IMR-90 (cell line): ENCODE measurements around the gene SEMA3C. TPM values are rescaled to one million over a fixed set of nuclear protein-coding genes. Genes with fewer than 3 reads are reported as not detected.

Experiments
- ATAC-seq: fragments of 200-7000 bp; cut with Tn5 transposase; 2 replicates; pipeline ENCODE4 v1.9.1; 2020; ENCODE audit warnings: low read depth, mild to moderate bottlenecking, moderate library complexity
- BruUV-seq: library from RNA; stranded (reverse); fragments of 400-500 nt; replicated peaks from 2 replicates; lab custom pipeline; 2021; lab: Mats Ljungman, UMichigan
- CTCF ChIA-PET: fragments of 300-600 bp; formaldehyde crosslinking; extraction: SDS; loops from one replicate; lab custom pipeline; 2021; ENCODE audit warnings: antibody characterized with exemption; lab: Yijun Ruan, JAX
- POLR2A ChIA-PET: fragments of 300-600 bp; sonication (Branson Sonifier 250); formaldehyde crosslinking; loops from one replicate; lab custom pipeline; 2022; ENCODE audit warnings: antibody characterized with exemption; ENCODE audit not compliant: unreplicated experiment; lab: Charles Lee
- DNase-seq: peaks from one replicate; pipeline ENCODE4 v3.0.0; 2013
- H2AFZ ChIP-seq: replicated peaks from 2 replicates; pipeline ENCODE3; 2013; ENCODE audit warnings: low read length, mild to moderate bottlenecking; ENCODE audit not compliant: poor library complexity
- H2AK5ac ChIP-seq: 2 replicates; pipeline ENCODE4 v1.6.1; 2013; ENCODE audit warnings: low read depth, low read length, inconsistent platforms
- H2AK9ac ChIP-seq: replicated peaks from 2 replicates; pipeline ENCODE3; 2013; ENCODE audit warnings: mild to moderate bottlenecking, low read depth, low read length, moderate library complexity; ENCODE audit not compliant: poor library complexity
- H2BK120ac ChIP-seq: 2 replicates; pipeline ENCODE4 v1.6.1; 2013; ENCODE audit warnings: low read depth, low read length, inconsistent platforms
- H2BK15ac ChIP-seq: 3 replicates; pipeline ENCODE4 v1.6.1; 2013; ENCODE audit warnings: low read depth, low read length, inconsistent platforms
- H2BK20ac ChIP-seq: 2 replicates; pipeline ENCODE4 v1.6.1; 2013; ENCODE audit warnings: low read depth, mild to moderate bottlenecking, inconsistent platforms, low read length, moderate library complexity
- H2BK5ac ChIP-seq: 2 replicates; pipeline ENCODE4 v1.6.1; 2013; ENCODE audit warnings: mild to moderate bottlenecking, low read depth, low read length, inconsistent platforms; ENCODE audit not compliant: poor library complexity, severe bottlenecking
- H3K14ac ChIP-seq: replicated peaks from 2 replicates; pipeline ENCODE4 v1.6.1; 2013; ENCODE audit warnings: low read depth, low read length, inconsistent platforms
- H3K18ac ChIP-seq: 2 replicates; pipeline ENCODE4 v1.6.1; 2013; ENCODE audit warnings: low read depth, low read length, control low read depth
- H3K23ac ChIP-seq: 2 replicates; pipeline ENCODE4 v1.6.1; 2013; ENCODE audit warnings: low read depth, low read length, inconsistent platforms
- H3K27ac ChIP-seq: 2 replicates; pipeline ENCODE4 v1.5.1; 2013; ENCODE audit warnings: mild to moderate bottlenecking, control low read depth, low read length; ENCODE audit not compliant: insufficient read depth
- H3K27me3 ChIP-seq: 2 replicates; pipeline ENCODE4 v1.6.1; 2013; ENCODE audit warnings: low read length; ENCODE audit not compliant: control insufficient read depth, insufficient read depth
- H3K36me3 ChIP-seq: 2 replicates; pipeline ENCODE4 v1.6.1; 2013; ENCODE audit warnings: low read length, mixed read lengths; ENCODE audit not compliant: control insufficient read depth, insufficient read depth
- H3K4ac ChIP-seq: 2 replicates; pipeline ENCODE4 v1.6.1; 2013; ENCODE audit warnings: low read depth, low read length, inconsistent platforms
- H3K4me1 ChIP-seq: 2 replicates; pipeline ENCODE4 v1.6.1; 2013; ENCODE audit warnings: low read length, mixed read lengths; ENCODE audit not compliant: control insufficient read depth, insufficient read depth
- H3K4me2 ChIP-seq: 2 replicates; pipeline ENCODE4 v1.6.1; 2013; ENCODE audit warnings: low read depth, mild to moderate bottlenecking, control low read depth, low read length, moderate library complexity
- H3K4me3 ChIP-seq: 2 replicates; pipeline ENCODE4 v1.5.1; 2013; ENCODE audit warnings: low read depth, mild to moderate bottlenecking, control low read depth, low read length, moderate library complexity; ENCODE audit not compliant: insufficient read depth
- H3K56ac ChIP-seq: 2 replicates; pipeline ENCODE4 v1.6.1; 2013; ENCODE audit warnings: low read length, inconsistent platforms; ENCODE audit not compliant: insufficient read depth; ENCODE audit errors: extremely low read depth
- H3K79me1 ChIP-seq, 2 experiments: 2 replicates each; pipeline ENCODE4 v1.6.1; 2013; ENCODE audit warnings: low read length in 2 of 2, inconsistent platforms in 1 of 2, low read depth in 1 of 2
- H3K9ac ChIP-seq: 2 replicates; pipeline ENCODE4 v1.6.1; 2013; ENCODE audit warnings: low read depth, low read length, control low read depth
- H3K9me1 ChIP-seq: 2 replicates; pipeline ENCODE4 v1.6.1; 2013; ENCODE audit warnings: low read length, inconsistent platforms; ENCODE audit not compliant: insufficient read depth
- H3K9me3 ChIP-seq: 2 replicates; pipeline ENCODE4 v1.6.1; 2013; ENCODE audit warnings: low read length; ENCODE audit not compliant: control insufficient read depth, insufficient read depth
- H4K20me1 ChIP-seq: 2 replicates; pipeline ENCODE4 v1.6.1; 2013; ENCODE audit warnings: low read length, inconsistent platforms; ENCODE audit not compliant: insufficient read depth
- H4K5ac ChIP-seq: 2 replicates; pipeline ENCODE4 v1.6.1; 2013; ENCODE audit warnings: mild to moderate bottlenecking, low read depth, low read length, control low read depth
- H4K8ac ChIP-seq, 2 experiments: 2 replicates each; pipeline ENCODE4 v1.6.1; 2013; ENCODE audit warnings: low read depth in 2 of 2, low read length in 2 of 2, control low read depth in 1 of 2, inconsistent platforms in 1 of 2
- H4K91ac ChIP-seq: 2 replicates; pipeline ENCODE4 v1.6.1; 2013; ENCODE audit warnings: low read depth, low read length, inconsistent platforms; ENCODE audit not compliant: insufficient read depth
- BHLHE40 ChIP-seq: fragments of 150-350 bp; IDR thresholded peaks from 2 replicates; pipeline ENCODE4 v1.6.1; 2016; ENCODE audit warnings: mild to moderate bottlenecking, low read depth, low read length
- CEBPB ChIP-seq: IDR thresholded peaks from 2 replicates; pipeline ENCODE4 v1.6.1; 2012; ENCODE audit warnings: low read depth, low read length, improper control_type of control experiment
- CHD1 ChIP-seq: IDR thresholded peaks from 2 replicates; pipeline ENCODE4 v1.6.1; 2012; ENCODE audit warnings: low read depth, low read length, improper control_type of control experiment
- MAFK ChIP-seq: IDR thresholded peaks from 2 replicates; pipeline ENCODE4 v1.6.1; 2012; ENCODE audit warnings: low read depth, low read length, improper control_type of control experiment
- NFE2L2 ChIP-seq: fragments of 150-350 bp; IDR thresholded peaks from 2 replicates; pipeline ENCODE4 v1.6.1; 2016; ENCODE audit warnings: low read depth, mild to moderate bottlenecking, low read length
- POLR2A ChIP-seq: IDR thresholded peaks from 2 replicates; pipeline ENCODE4 v1.6.1; 2012; ENCODE audit warnings: mild to moderate bottlenecking, low read depth, low read length
- RAD21 ChIP-seq: IDR thresholded peaks from 2 replicates; pipeline ENCODE4 v1.6.1; 2012; ENCODE audit warnings: low read length, improper control_type of control experiment
- RCOR1 ChIP-seq: IDR thresholded peaks from 2 replicates; pipeline ENCODE4 v1.6.1; 2012; ENCODE audit warnings: mild to moderate bottlenecking, low read length, improper control_type of control experiment; ENCODE audit not compliant: insufficient replicate concordance
- RFX5 ChIP-seq: IDR thresholded peaks from 2 replicates; pipeline ENCODE4 v1.8.0; 2012; ENCODE audit warnings: low read depth, mild to moderate bottlenecking, low read length, moderate library complexity
- SMC3 ChIP-seq: fragments of 150-350 bp; IDR thresholded peaks from 2 replicates; pipeline ENCODE4 v1.6.1; 2016; ENCODE audit warnings: low read depth, mild to moderate bottlenecking, antibody characterized with exemption, low read length, moderate library complexity
- WGBS, 2 experiments: methylation state at CpG; one replicate each; pipeline versions ENCODE4 v1.1.5 to v1.1.7; 2013; ENCODE audit warnings: missing lambda C conversion rate in 2 of 2; ENCODE audit not compliant: insufficient read length in 1 of 2; ENCODE audit errors: extremely low coverage in 2 of 2; 5-methylcytosine and 5-hydroxymethylcytosine counted together
- dilution Hi-C: fragments of 300-500 bp; cut with HindIII; formaldehyde crosslinking; loops from one replicate; pipeline ENCODE4 v1.14.3; 2018; ENCODE audit warnings: low sequenced_read_pairs; ENCODE audit not compliant: unreplicated experiment
- in situ Hi-C: fragments of 300-500 bp; cut with MboI; formaldehyde crosslinking; loops from 3 replicates; pipeline ENCODE4 v1.14.3; 2019; ENCODE audit warnings: low sequenced_read_pairs, inconsistent platforms, mixed read lengths
- intact Hi-C: fragments of 100-400 bp; cut with micrococcal nuclease; formaldehyde crosslinking; loops from 2 replicates; pipeline ENCODE4 v1.10.0; 2022
- polyA plus RNA-seq, 3 experiments: library from polyadenylated mRNA; depleted of rRNA; stranded (reverse); fragments of >200 nt; gene quantifications; 2 replicates each; pipeline ENCODE4 v1.2.3, GENCODE V29; 2012; ENCODE audit warnings: low replicate concordance in 1 of 3
- total RNA-seq: library from RNA; depleted of rRNA; stranded (reverse); fragments of >200 nt; gene quantifications from 2 replicates; pipeline ENCODE4 v1.2.3, GENCODE V29; 2012
- TF ChIP-seq, protein P1 (sequence below): conservative IDR thresholded peaks from 2 replicates; pipeline ENCODE4 v1.5.1; 2012; ENCODE audit warnings: mild to moderate bottlenecking, low read depth, low read length, improper control_type of control experiment
- TF ChIP-seq, protein P2 (sequence below): fragments of 150-350 bp; IDR thresholded peaks from 2 replicates; pipeline ENCODE4 v1.6.1; 2016; ENCODE audit warnings: low read depth, mild to moderate bottlenecking, low read length, moderate library complexity, borderline replicate concordance

The SEMA3C gene
- total and polyA plus RNA-seq, 2 of the 4 experiments (the other 2 are of a cell fraction): 21.2 to 97.1 TPM

- H2AK5ac ChIP-seq: no peak overlapping the region
- peaks cover 3% of the 10 kb centered on the region; the same call in 1 of the 2 replicates for H3K9me1 ChIP-seq
- 0 out of 3 replicates have a peak overlapping the region, but pooled peaks have one; percentile 44 for H2BK15ac ChIP-seq
- BruUV-seq: no TSS peak
- H4K20me1 ChIP-seq: no peaks in the 10 kb centered on the region
- peak overlapping the region; percentile 41 for H2BK5ac ChIP-seq
- no peaks in the 10 kb centered on the region for H3K27me3 ChIP-seq
- H3K4ac ChIP-seq: peak overlapping the region; percentile 7; the same call in 1 of the 2 replicates
- in situ Hi-C loops (no loop called here), dilution Hi-C loops (no loop called here), intact Hi-C loops (no loop called here)
- no peaks in the 10 kb centered on the region; the same call in 1 of the 2 replicates for H3K36me3 ChIP-seq
- no peak overlapping the region for H4K91ac ChIP-seq
- no peak for ATAC-seq
- no peaks in the 10 kb centered on the region for H3K9me3 ChIP-seq
- no peak overlapping the region for H3K4me3 ChIP-seq
- no peak overlapping the region for H4K8ac ChIP-seq
- no peak overlapping the region for H4K5ac ChIP-seq
- 100% methylated on average over 1 of the region's 6 CpGs; no CpG with 5 or more reads in 1 of the 2 experiments for WGBS, 2 experiments
- peaks cover 0 to 4% of the 10 kb centered on the region in 2 experiments; a peak in 1 of 4 replicates for H3K79me1 ChIP-seq
- ChIA-PET POLR2A (no interaction called here), CTCF (interaction anchor here (0.6 kb wide), 1 partner anchor 12 kb away, joined by 3 read pairs; no protein-coding TSS in a partner anchor)
- H2AK9ac ChIP-seq: no peak overlapping the region
- H2BK20ac ChIP-seq: no peak overlapping the region; the same call in 1 of the 2 replicates
- H3K23ac ChIP-seq: no peak overlapping the region
- peak overlapping the region; percentile 14; the same call in 1 of the 2 replicates for H2BK120ac ChIP-seq
- H3K56ac ChIP-seq: no peak overlapping the region
- H3K27ac ChIP-seq: no peak overlapping the region
- H3K9ac ChIP-seq: no peak overlapping the region
- peak overlapping the region; percentile 28; the same call in 1 of the 2 replicates for H3K18ac ChIP-seq
- H2AFZ ChIP-seq: no peak overlapping the region
- H3K4me1 ChIP-seq: no peaks in the 10 kb centered on the region
- TF ChIP-seq NFE2L2: no peak
- TF ChIP-seq RAD21: no peak
- TF ChIP-seq RCOR1: no peak
- TF ChIP-seq, protein P1, sequence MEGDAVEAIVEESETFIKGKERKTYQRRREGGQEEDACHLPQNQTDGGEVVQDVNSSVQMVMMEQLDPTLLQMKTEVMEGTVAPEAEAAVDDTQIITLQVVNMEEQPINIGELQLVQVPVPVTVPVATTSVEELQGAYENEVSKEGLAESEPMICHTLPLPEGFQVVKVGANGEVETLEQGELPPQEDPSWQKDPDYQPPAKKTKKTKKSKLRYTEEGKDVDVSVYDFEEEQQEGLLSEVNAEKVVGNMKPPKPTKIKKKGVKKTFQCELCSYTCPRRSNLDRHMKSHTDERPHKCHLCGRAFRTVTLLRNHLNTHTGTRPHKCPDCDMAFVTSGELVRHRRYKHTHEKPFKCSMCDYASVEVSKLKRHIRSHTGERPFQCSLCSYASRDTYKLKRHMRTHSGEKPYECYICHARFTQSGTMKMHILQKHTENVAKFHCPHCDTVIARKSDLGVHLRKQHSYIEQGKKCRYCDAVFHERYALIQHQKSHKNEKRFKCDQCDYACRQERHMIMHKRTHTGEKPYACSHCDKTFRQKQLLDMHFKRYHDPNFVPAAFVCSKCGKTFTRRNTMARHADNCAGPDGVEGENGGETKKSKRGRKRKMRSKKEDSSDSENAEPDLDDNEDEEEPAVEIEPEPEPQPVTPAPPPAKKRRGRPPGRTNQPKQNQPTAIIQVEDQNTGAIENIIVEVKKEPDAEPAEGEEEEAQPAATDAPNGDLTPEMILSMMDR: no peak
- TF ChIP-seq CHD1: no peak
- TF ChIP-seq CEBPB: no peak
- no peak for TF ChIP-seq MAFK
- no peak for TF ChIP-seq BHLHE40
- no peak for TF ChIP-seq POLR2A
- no peak for TF ChIP-seq RFX5
- TF ChIP-seq SMC3: no peak
- TF ChIP-seq, protein P2, sequence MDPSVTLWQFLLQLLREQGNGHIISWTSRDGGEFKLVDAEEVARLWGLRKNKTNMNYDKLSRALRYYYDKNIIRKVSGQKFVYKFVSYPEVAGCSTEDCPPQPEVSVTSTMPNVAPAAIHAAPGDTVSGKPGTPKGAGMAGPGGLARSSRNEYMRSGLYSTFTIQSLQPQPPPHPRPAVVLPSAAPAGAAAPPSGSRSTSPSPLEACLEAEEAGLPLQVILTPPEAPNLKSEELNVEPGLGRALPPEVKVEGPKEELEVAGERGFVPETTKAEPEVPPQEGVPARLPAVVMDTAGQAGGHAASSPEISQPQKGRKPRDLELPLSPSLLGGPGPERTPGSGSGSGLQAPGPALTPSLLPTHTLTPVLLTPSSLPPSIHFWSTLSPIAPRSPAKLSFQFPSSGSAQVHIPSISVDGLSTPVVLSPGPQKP: no peak
- H3K4me2 ChIP-seq: no peak overlapping the region
- no peak for DNase-seq
- H3K14ac ChIP-seq: peak overlapping the region; percentile 9; the same call in 1 of the 2 replicates
Measured at GRCh38 chr7:80806663-80807062, 112.2 kb downstream of the SEMA3C start.
